ENCODE results near the gene JAM2. TPM values are rescaled to one million over a fixed set of nuclear protein-coding genes. Genes with fewer than 3 reads are reported as not detected.

Gene JAM2
- total RNA-seq, 1 experiment from 2014 or later, result 0.15 TPM

DNA sequence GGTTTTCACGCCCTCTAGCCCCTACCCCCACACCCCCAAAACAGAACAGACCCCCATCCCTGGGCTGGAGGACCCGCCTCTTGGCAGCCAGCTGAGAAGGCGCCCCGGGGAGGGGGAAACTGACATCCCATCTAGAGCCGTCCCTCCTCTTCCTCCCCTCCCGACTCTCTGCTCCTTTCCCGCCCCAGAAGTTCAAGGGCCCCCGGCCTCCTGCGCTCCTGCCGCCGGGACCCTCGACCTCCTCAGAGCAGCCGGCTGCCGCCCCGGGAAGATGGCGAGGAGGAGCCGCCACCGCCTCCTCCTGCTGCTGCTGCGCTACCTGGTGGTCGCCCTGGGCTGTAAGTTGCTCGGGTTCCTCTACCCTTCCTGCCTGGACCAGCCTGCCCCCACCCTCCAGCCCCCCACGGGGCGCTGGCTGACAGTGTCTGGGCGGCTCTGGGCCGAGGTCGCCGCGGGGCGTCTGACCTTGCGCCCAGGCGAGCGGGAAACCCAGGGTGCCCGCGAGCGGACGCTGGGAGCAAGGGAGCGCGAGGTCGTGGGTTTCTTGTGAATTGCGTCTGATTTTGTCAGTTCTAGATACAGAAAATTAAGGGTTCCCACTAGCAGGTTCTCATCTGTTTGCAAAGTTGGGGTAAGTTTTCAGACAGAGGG lies 618 bp downstream of the JAM2 start:
- H3K9ac ChIP-seq (ENCODE audit: low read length), result no peak overlapping the region
- no peak for ATAC-seq
- POLR2A ChIA-PET, result no interaction called here

DNA sequence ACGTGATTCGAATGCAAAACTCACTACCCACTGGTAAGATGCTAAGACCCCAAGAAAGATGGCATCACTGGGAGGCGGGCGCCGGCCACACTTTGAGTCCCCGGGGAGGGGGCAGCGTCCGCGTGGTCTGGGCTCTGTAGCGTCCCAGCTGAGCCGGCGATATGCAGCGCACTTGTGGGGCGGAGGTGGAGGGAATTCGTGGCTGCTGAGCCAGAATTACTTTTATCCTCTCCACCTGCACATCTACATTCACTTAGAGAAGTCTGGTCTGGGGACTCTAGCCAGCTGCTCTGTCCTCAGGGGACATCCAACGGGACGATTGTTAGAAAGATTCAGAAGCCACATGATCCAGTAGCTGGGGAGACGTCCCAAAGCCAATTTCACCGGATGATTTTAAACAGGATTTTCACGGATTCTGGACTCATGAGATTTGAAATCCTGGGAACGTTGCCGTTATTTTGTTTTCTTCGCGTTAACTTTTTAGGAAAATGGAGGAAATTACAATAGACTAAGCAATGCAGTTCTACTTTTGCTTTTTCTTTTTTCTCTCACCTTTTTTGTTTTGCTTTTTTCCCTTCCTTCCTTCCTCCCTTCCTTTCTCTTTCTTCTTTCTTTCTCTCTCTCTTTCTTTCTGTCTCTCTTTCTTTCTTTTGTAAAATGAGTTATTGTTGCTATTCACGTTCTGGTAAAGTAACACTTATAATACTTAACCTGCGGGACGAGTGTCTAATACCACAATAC lies 1.3 kb downstream of the JAM2 start:
- H3K27me3 ChIP-seq (ENCODE audit: insufficient read depth, low read length), result peaks cover 4% of the 10 kb centered on the region; the same call in 1 of the 2 replicates
- DNase-seq (ENCODE audit: low read depth, low spot score) (no peak), ATAC-seq (no peak)
- H3K4me3 ChIP-seq (replicated peaks in 1 of 2; ENCODE audit: low read depth in 1 of 2, low read length in 2 of 2), result no peak overlapping the region
- no peaks in the 10 kb centered on the region for H3K9me3 ChIP-seq (ENCODE audit: control insufficient read depth in 1 of 2, insufficient read depth in 1 of 2, low read depth in 1 of 2, low read length in 2 of 2)
- H3K79me2 ChIP-seq (ENCODE audit: insufficient read depth, low read length), result no peaks in the 10 kb centered on the region
- CTCF ChIA-PET, result no interaction called here
- H3K27ac ChIP-seq (ENCODE audit: low read depth, low read length), result no peak overlapping the region
- no peaks in the 10 kb centered on the region for H3K9me2 ChIP-seq (ENCODE audit: insufficient read depth)
- no peaks in the 10 kb centered on the region for H3K4me1 ChIP-seq (ENCODE audit: control insufficient read depth in 1 of 2, insufficient read depth in 2 of 2, low read length in 2 of 2)
- POLR2A ChIA-PET, result no interaction called here
- no TSS peak for BruUV-seq (replicated peaks)
- intact Hi-C loops (cut with micrococcal nuclease), result no loop called here
- H2AFZ ChIP-seq (ENCODE audit: low read depth, low read length, poor library complexity, severe bottlenecking), result no peak overlapping the region
- no peaks in the 10 kb centered on the region for H4K20me1 ChIP-seq (ENCODE audit: insufficient read depth)
- TF ChIP-seq EGR1 (IDR thresholded peaks at IDR 0.05; ENCODE audit: low read depth), result no peak
- TF ChIP-seq RAD21 (IDR thresholded peaks at IDR 0.05; ENCODE audit: low read depth), result no peak
- no peak for TF ChIP-seq CEBPB (IDR thresholded peaks at IDR 0.05; ENCODE audit: low read depth)
- TF ChIP-seq SP1 (IDR thresholded peaks at IDR 0.05; ENCODE audit: low read depth), result no peak
- no peaks in the 10 kb centered on the region for H3K36me3 ChIP-seq (ENCODE audit: control insufficient read depth in 1 of 2, insufficient read depth in 2 of 2, low read length in 2 of 2)
- H3K9ac ChIP-seq (ENCODE audit: low read length), result no peak overlapping the region
- H3K4me2 ChIP-seq (ENCODE audit: low read length), result no peak overlapping the region
- RAD21 ChIA-PET (ENCODE audit: low non-redundant PET in 1 of 2, low total read pairs in 2 of 2, uncharacterized antibody in 2 of 2, unreplicated experiment in 2 of 2), result no interaction called here

More for the DNA sequence above, 618 bp downstream of the JAM2 start:
- Histone ChIP-seq H3K4me1 (ENCODE audit: control insufficient read depth in 1 of 2, insufficient read depth in 2 of 2, low read length in 2 of 2) (no peaks in the 10 kb centered on the region), H3K4me2 (ENCODE audit: low read length) (no peak overlapping the region), H3K9me2 (ENCODE audit: insufficient read depth) (no peaks in the 10 kb centered on the region), H3K4me3 (replicated peaks in 1 of 2; ENCODE audit: low read depth in 1 of 2, low read length in 2 of 2) (no peak overlapping the region), H3K27me3 (ENCODE audit: insufficient read depth, low read length) (peaks cover 4% of the 10 kb centered on the region; the same call in 1 of the 2 replicates), H3K36me3 (ENCODE audit: control insufficient read depth in 1 of 2, insufficient read depth in 2 of 2, low read length in 2 of 2) (no peaks in the 10 kb centered on the region), H3K27ac (ENCODE audit: low read depth, low read length) (no peak overlapping the region), H3K79me2 (ENCODE audit: insufficient read depth, low read length) (no peaks in the 10 kb centered on the region), H2AFZ (ENCODE audit: low read depth, low read length, poor library complexity, severe bottlenecking) (no peak overlapping the region), H3K9me3 (ENCODE audit: control insufficient read depth in 1 of 2, insufficient read depth in 1 of 2, low read depth in 1 of 2, low read length in 2 of 2) (no peaks in the 10 kb centered on the region), H4K20me1 (ENCODE audit: insufficient read depth) (no peaks in the 10 kb centered on the region)
- no peak for DNase-seq (ENCODE audit: low read depth, low spot score)
- CTCF ChIA-PET, result no interaction called here
- BruUV-seq (replicated peaks), result no TSS peak
- no peak for TF ChIP-seq POLR2AphosphoS5 (IDR thresholded peaks at IDR 0.05; ENCODE audit: low read depth, low read length)
- intact Hi-C loops (cut with micrococcal nuclease), result no loop called here
- RAD21 ChIA-PET (ENCODE audit: low non-redundant PET in 1 of 2, low total read pairs in 2 of 2, uncharacterized antibody in 2 of 2, unreplicated experiment in 2 of 2), result no interaction called here

All from HCT116 (cell line).